HepG2 (cell line): Measurements from ENCODE around the gene CCL3. TPM values are rescaled to one million over a fixed set of nuclear protein-coding genes. Genes with fewer than 3 reads are reported as not detected.

Experiments used
- ATAC-seq: fragments of 200-7000 bp; cut with Tn5 transposase; 3 replicates; pipeline ENCODE4 v1.9.1; 2020; ENCODE audit warnings: mild to moderate bottlenecking, moderate library complexity
- BruUV-seq: library from RNA; stranded (reverse); fragments of 400-500 nt; replicated peaks from 2 replicates; lab custom pipeline; 2021; lab: Mats Ljungman, UMichigan
- CTCF ChIA-PET: fragments of 300-600 bp; formaldehyde crosslinking; extraction: SDS; loops from one replicate; lab custom pipeline; 2021; ENCODE audit warnings: low total read pairs, inconsistent platforms, low intra/inter-chr PET ratio; lab: Yijun Ruan, JAX
- POLR2A ChIA-PET: fragments of 350-600 bp; sonication (Branson Sonifier 250); formaldehyde crosslinking; loops from one replicate; lab custom pipeline; 2020; ENCODE audit warnings: antibody characterized with exemption, inconsistent platforms; lab: Yijun Ruan, JAX
- DNase-seq: peaks from one replicate; pipeline ENCODE4 v3.0.0-alpha.2; 2015; ENCODE audit warnings: low spot score
- FAIRE-seq: peaks from 3 replicates; lab custom pipeline; 2011; peaks lifted over from hg19 to GRCh38; lab: Jason Lieb, UNC
- H2AFZ ChIP-seq: one replicate; pipeline ENCODE4 v1.6.1; 2011; ENCODE audit warnings: low read length, inconsistent platforms
- H3K27ac ChIP-seq: fragments of 300-600 bp; 3 replicates; pipeline ENCODE4 v1.8.0; 2011; ENCODE audit warnings: mixed run types, mild to moderate bottlenecking, mixed read lengths, low read length, inconsistent platforms; ENCODE audit not compliant: insufficient read depth; ENCODE audit errors: extremely low read length
- H3K27me3 ChIP-seq, 2 experiments: fragments of 200-600 bp in 1 of 2; 2 replicates in 1 of 2; 3 replicates in 1 of 2; pipeline versions ENCODE4 v1.6.0 to v1.8.0; 2011; ENCODE audit warnings: low read length in 2 of 2, mild to moderate bottlenecking in 2 of 2, moderate library complexity in 2 of 2, inconsistent platforms in 1 of 2; ENCODE audit not compliant: insufficient read depth in 2 of 2, control insufficient read depth in 1 of 2
- H3K36me3 ChIP-seq, 2 experiments: fragments of 200-600 bp in 1 of 2; replicated peaks in 1 of 2; 2 replicates in 1 of 2; 3 replicates in 1 of 2; pipeline versions ENCODE4 v1.5.1 to v1.8.0; 2011; ENCODE audit warnings: low read length in 2 of 2, inconsistent platforms in 1 of 2; ENCODE audit not compliant: insufficient read depth in 2 of 2, control insufficient read depth in 1 of 2
- H3K4me1 ChIP-seq: 2 replicates; pipeline ENCODE4 v1.5.1; 2012; ENCODE audit warnings: low read length, inconsistent platforms; ENCODE audit not compliant: insufficient read depth
- H3K4me2 ChIP-seq: 2 replicates; pipeline ENCODE4 v1.6.0; 2011; ENCODE audit warnings: low read depth, low read length, inconsistent platforms
- H3K4me3 ChIP-seq, 3 experiments: fragments of 200-600 bp in 1 of 3; sonication (generic), shearing (Covaris generic) in 1 of 3; replicated peaks in 1 of 3; 2 replicates each; pipeline ENCODE4 v1.5.1; 2011 to 2016; ENCODE audit warnings: low read length in 3 of 3, inconsistent platforms in 2 of 3, low read depth in 2 of 3, mild to moderate bottlenecking in 2 of 3, control low read depth in 1 of 3, mixed read lengths in 1 of 3; ENCODE audit not compliant: insufficient read depth in 1 of 3
- H3K79me2 ChIP-seq: one replicate; pipeline ENCODE4 v1.6.1; 2011; ENCODE audit warnings: low read length, inconsistent platforms; ENCODE audit not compliant: insufficient read depth
- H3K9ac ChIP-seq: 2 replicates; pipeline ENCODE4 v1.6.0; 2011; ENCODE audit warnings: mild to moderate bottlenecking, low read depth, low read length, inconsistent platforms; ENCODE audit not compliant: insufficient read depth
- H3K9me3 ChIP-seq: 2 replicates; pipeline ENCODE4 v1.5.1; 2012; ENCODE audit warnings: mild to moderate bottlenecking, low read length
- H4K20me1 ChIP-seq: 2 replicates; pipeline ENCODE4 v1.6.0; 2011; ENCODE audit warnings: inconsistent platforms, mild to moderate bottlenecking, low read length, moderate library complexity; ENCODE audit not compliant: insufficient read depth
- HMGA1 ChIP-seq: sonication (generic); formaldehyde crosslinking; conservative IDR thresholded peaks from 2 replicates; pipeline ENCODE4 v1.4.0; 2020; ENCODE audit warnings: missing genetic modification reagents
- HNRNPL ChIP-seq: fragments of 200-400 bp; formaldehyde crosslinking; IDR thresholded peaks from 2 replicates; pipeline ENCODE4 v1.6.1; 2017; ENCODE audit warnings: mild to moderate bottlenecking, low read depth, low read length
- HOMEZ ChIP-seq: IDR thresholded peaks from 2 replicates; pipeline ENCODE4 v1.6.1; 2016; ENCODE audit warnings: low read depth
- KDM5B ChIP-seq: sonication (generic); formaldehyde crosslinking; IDR thresholded peaks from 2 replicates; pipeline ENCODE4 v1.4.0; 2020; ENCODE audit warnings: missing genetic modification reagents, mild to moderate bottlenecking, borderline replicate concordance
- REST ChIP-seq, 2 experiments: IDR thresholded peaks; 2 replicates each; pipeline ENCODE4 v1.6.1; 2011 to 2012; ENCODE audit warnings: low read length in 2 of 2, borderline replicate concordance in 1 of 2, low read depth in 1 of 2, mild to moderate bottlenecking in 1 of 2, moderate library complexity in 1 of 2
- SMAD1 ChIP-seq: sonication (generic); formaldehyde crosslinking; IDR thresholded peaks from 2 replicates; pipeline ENCODE4 v1.4.0; 2020; ENCODE audit warnings: missing genetic modification reagents, low read depth, mild to moderate bottlenecking, borderline replicate concordance
- TBP ChIP-seq: sonication (generic); formaldehyde crosslinking; IDR thresholded peaks from 2 replicates; pipeline ENCODE4 v1.5.0; 2020; ENCODE audit warnings: missing genetic modification reagents
- TFE3 ChIP-seq: IDR thresholded peaks from 2 replicates; pipeline ENCODE4 v1.6.1; 2016
- ZMYM2 ChIP-seq: sonication (generic); formaldehyde crosslinking; IDR thresholded peaks from 2 replicates; pipeline ENCODE4 v1.8.0; 2022; ENCODE audit warnings: mild to moderate bottlenecking, missing genetic modification reagents
- ZNF276 ChIP-seq: sonication (generic); formaldehyde crosslinking; IDR thresholded peaks from 2 replicates; pipeline ENCODE4 v1.4.0; 2020; ENCODE audit warnings: mild to moderate bottlenecking, low read depth, missing genetic modification reagents
- WGBS: methylation state at CpG from one replicate; pipeline ENCODE4 v1.1.6; 2017; ENCODE audit warnings: low lambda C conversion rate; 5-methylcytosine and 5-hydroxymethylcytosine counted together
- in situ Hi-C: cut with HindIII; loops from 2 replicates; pipeline ENCODE4 v1.10.0; 2017; ENCODE audit warnings: low pct_unique_long_range_greater_than_20kb; ENCODE audit not compliant: extremely low pct_ligation_motif_present
- intact Hi-C: fragments of 100-400 bp; cut with micrococcal nuclease; formaldehyde crosslinking; loops from one replicate; pipeline ENCODE4 v1.10.0; 2022; ENCODE audit not compliant: unreplicated experiment
- polyA plus RNA-seq, 8 experiments: library from polyadenylated mRNA; depleted of rRNA in 3 of 8; stranded (reverse) in 7 of 8; unstranded in 1 of 8; fragments of >200 nt; fragmentation: Illumina TruSeq in 4 of 8; extraction: Trizol in 4 of 8; gene quantifications; 2 replicates each; pipeline versions ENCODE4 v1.2.1 to v1.2.3, GENCODE V29; 2011 to 2016; ENCODE audit warnings: low read depth in 4 of 8, missing spikeins in 1 of 8, mixed read lengths in 1 of 8; ENCODE audit not compliant: insufficient read depth in 1 of 8
- total RNA-seq, 5 experiments: library from RNA; depleted of rRNA; stranded (reverse); fragments of >200 nt; fragmentation: Illumina TruSeq; extraction: Trizol; gene quantifications; 2 replicates each; pipeline ENCODE4 v1.2.3, GENCODE V29; 2016; ENCODE audit warnings: low read depth in 1 of 5

Gene CCL3
- total and polyA plus RNA-seq, 2 of the 13 experiments (the other 11 are each of a cell fraction or from before 2014, with no cell fraction given) = not detected

- H3K79me2 ChIP-seq = no peaks in the 10 kb centered on the region
- no peaks in the 10 kb centered on the region for H3K36me3 ChIP-seq
- no peak for TF ChIP-seq HNRNPL
- TF ChIP-seq REST (IDR thresholded peaks at IDR 0.05; ENCODE audit: borderline replicate concordance in 1 of 2, low read depth in 1 of 2, low read length in 2 of 2) = no peak
- TF ChIP-seq KDM5B (CRISPR knock-in tag) = no peak
- no peak for TF ChIP-seq HMGA1 (CRISPR knock-in tag)
- TF ChIP-seq HOMEZ (CRISPR knock-in tag) = no peak
- TF ChIP-seq SMAD1 (CRISPR knock-in tag) = no peak
- no peak for TF ChIP-seq TFE3 (CRISPR knock-in tag)
- TF ChIP-seq ZMYM2 = no peak
- no peak for TF ChIP-seq TBP (CRISPR knock-in tag)
- no peak for TF ChIP-seq ZNF276 (CRISPR knock-in tag)
- H3K9me3 ChIP-seq = no peaks in the 10 kb centered on the region
- no peak for FAIRE-seq
- 0% methylated on average over 1 of the region's 1 CpG for WGBS
- no peaks in the 10 kb centered on the region for H4K20me1 ChIP-seq
- no peak overlapping the region for H3K9ac ChIP-seq
- H2AFZ ChIP-seq = no peak overlapping the region
- in situ Hi-C loops (no loop called here), intact Hi-C loops (no loop called here)
- BruUV-seq = no TSS peak
- ChIA-PET CTCF (no interaction called here), POLR2A (no interaction called here)
- H3K4me3 ChIP-seq = no peak overlapping the region
- ATAC-seq = no peak
- no peaks in the 10 kb centered on the region for H3K27me3 ChIP-seq
- H3K4me2 ChIP-seq = no peak overlapping the region
- no peak for DNase-seq
- H3K27ac ChIP-seq = no peak overlapping the region
- peaks cover 20% of the 10 kb centered on the region for H3K4me1 ChIP-seq
These were observed 46.5 kb upstream of the CCL3 start for GRCh38 chr17:36136439-36136838.
